GM19397 (cell line): ENCODE results near the gene PRKCE.
A peak's percentile ranks its signal among the peaks of the same experiment; 100 is the strongest.

Source experiments
- ATAC-seq: cut with Tn5 transposase; IDR thresholded peaks from one replicate; pipeline ENCODE4 v1.9.1; 2021; ENCODE audit warnings: mild to moderate bottlenecking, moderate library complexity; ENCODE audit not compliant: unreplicated experiment

The PRKCE gene

DNA sequence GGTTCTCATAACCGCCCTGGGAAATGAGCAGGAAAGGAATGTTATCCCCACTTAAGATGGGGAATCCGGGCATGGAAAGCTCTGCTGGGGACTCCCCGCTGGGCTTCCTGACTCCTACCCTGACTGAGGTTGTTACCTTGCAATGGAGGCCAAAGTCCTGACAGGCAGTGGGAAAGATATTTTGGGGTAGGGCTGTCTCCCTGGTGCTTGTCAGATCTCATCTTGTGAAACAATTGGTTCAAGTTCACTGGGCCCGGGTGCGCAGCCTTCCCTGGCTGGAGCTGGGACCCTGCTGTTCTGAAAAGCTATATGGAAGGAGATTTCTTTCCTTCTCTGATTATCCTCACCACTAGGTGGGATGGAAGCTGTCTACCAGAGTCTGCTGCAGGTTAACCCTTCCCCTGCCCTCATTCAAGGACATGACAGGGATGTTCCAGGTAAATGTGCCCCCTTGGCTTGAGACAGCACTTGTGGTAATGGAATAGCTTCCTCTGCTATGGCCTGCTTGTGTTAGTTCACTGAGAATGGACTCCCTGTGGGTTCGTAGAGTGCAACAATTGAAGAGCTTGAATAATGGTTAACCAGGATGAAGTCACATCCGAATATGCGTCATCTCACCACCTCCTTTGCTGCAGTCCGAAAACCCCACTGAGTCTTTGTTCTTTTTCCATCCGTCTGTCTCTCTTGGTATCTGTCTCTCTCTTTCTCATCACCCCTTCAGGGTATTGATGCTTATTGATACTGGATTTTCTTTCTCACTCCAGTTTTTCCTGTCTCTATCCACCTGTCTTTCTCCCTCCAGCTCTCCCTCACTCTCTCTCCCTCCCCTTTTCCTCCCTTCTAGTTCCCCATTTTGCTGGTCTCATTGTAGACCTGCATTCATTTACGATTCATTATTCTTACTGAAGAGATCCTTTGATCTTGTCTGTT, 577.9 kb downstream of the PRKCE start:
- ATAC-seq = peak; percentile 60

DNA sequence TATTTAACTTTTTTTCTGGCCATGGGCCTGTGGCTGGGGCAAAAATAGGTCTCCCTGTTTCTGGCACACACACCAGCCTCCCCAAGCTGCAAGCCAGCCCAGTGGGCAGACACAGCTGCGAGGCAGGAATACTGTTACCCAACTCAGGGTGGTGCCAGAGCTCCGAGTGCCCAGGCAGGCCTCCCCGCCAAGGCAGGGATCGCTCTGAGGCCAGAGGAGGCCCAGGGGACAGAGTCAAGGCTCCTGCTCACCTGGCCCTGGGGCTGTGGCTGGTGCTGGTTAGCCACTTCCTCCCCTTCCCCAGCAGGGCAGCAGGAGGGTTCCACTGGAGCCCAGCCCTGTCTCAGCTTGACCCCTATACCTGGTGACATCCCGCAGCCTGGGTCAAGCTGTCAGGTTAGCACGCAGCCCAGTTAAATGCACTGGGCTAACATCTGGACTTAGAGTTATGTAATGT, 578.7 kb downstream of the PRKCE start:
- ATAC-seq = peak; percentile 67

DNA sequence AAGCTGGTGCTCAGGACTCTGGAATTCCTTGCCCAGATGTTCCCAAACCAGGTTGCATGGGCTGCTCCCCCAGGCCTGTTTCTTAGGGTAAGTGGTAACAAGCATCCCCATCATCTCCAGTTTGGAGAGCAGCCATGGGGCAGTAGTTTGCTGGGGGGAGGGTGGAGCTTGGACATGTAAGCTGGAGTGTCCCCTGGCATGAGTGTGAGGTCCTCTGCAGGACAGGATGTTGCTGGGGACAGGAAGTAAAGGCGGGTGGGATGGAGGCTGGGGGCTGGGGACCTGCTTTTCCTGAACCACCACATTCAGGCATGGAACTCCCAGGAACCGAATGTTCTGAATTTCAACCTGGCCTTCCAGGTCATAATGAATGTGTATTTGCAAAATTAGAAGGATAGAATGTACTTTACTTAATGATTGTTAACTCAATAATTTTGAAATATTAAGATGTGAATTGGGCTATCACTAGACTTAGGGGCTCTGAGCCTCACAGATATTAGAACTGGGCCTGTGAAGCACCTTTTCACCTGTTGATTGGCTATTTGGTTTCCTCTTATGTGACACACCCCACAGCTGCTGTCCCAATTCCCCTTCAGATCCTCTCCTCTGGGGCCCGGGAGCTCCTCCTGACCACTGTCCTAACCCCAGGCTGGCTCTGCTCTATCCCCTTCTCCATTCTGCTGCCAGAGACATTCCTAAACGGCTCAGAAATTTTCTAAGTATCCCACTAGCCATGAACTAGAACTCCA, 579.4 kb downstream of the PRKCE start:
- no peak for ATAC-seq

DNA sequence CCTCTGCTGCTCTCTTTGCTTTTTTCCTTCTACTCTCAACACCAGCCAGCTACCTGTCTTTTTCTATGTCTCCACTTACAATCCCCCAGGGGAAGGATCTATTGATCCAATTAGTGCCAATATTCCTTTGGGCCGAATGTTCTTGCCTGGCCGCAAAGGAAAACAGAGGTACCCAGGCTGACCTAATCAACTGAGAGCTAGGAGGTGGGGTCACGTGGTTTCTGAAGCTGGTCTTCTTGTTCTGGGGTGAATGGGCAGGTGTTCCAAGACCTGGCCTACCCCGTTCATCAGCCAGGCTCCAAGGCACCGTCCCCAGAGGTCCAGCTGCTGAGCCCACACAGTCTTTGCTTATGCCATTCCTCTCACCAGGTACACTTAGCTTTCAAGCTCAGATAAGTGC, 580.2 kb downstream of the PRKCE start:
- ATAC-seq = no peak

DNA sequence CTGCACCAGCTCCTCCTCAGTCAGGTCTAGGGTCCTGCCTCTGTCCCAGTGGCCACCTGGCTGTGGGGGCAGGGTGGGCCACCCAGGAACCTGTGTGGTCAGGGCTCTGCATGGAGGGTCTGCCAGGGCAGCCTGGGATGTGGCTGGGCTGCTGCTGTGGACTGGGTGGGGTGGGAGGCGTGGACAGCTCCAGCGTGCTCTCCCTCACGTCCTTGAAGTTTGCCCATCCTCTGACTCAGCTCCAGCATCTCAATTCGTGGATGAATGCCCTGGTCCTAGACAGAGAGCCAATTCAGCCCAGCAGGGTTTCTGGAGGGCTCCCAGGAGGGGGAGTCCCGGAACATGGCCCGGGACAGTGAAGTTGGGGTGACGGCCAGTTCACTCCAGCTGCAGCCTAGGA, 581.4 kb downstream of the PRKCE start:
- no peak for ATAC-seq

DNA sequence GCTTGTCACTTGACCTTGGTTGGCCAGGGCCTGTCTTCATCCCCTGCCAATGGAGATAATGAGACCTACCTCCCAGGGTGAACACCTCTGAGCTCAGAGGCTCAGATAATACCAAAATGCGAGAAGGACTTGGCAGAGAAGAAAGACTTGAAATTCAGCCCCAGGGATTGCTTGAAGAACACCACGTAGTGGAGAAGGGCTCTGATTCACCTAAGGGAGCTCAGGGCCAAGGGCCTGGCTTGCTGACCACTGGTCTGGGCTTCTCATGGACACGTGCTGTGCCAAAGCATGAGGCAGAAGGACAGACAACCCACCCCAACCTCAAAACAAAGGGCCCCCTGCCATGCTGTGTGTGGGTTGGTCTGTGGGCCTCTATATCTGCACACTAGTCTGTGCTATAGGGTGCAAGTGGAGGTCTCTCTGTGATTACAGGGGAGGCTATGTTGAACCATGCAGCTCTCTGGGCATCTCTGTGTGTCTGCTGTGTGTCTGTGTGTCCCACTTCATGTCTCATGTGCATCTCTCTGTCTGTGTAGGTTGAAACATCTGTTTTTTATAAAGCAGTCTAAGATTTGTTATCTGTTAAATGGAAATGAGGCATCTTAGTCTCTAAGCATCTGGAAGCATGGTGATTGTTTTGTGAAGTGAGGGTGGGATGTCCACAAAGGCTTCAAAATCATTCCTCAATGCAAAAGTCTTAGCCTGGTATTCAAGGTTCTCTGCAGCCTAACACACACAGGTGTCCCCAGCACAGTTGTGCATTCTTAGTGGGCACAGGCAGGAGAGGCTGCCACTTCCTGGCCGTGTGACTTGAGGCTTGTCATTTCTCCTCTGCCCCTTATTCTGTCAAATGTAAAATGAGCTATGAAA, 584.8 kb downstream of the PRKCE start:
- ATAC-seq = no peak

DNA sequence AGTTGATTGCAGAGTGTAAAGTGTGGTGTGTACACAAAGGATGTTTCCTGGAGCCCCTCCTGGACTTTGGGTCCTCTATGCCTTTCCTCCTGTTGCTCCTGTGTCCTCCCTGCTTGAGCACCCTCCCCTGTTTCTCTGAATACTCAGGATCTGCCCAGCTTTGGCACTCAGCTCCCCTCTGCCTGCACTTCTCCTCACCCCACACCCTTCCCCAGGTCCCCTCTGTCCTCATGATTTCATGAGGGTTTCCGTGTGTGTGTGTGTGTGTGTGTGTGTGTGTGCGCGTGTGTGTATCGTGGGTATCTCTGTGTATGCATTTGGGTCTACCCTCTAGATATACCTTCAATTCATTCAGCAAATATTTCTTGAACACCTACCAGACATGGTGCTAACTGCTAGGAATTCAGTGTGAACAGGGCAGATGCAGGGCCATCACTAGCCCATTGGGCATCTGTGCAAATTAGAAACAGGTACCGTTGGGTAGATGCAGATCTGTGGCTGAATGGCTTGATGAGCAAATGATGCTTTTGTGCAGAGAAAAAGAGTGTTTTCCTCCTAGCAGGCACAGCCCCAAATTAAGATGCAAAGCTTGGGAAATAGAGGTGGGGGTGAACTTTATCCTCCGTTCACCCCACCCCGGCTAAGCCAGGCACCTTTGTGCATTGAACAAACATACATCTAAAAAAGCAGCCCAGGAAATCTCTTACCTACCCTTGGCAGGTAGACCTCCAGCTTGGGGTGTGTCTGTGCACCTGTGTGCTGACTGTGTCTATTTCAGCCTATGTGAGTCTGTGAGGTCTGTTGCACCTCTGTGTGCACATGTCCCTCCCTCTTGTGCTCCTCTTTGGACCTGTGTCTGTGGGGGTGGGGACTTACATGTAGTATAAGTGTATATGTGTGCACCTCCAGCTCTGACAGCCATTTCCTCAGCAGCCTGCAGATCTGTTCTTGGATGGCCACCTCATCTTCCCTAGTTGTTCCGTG, 585.7 kb downstream of the PRKCE start:
- ATAC-seq = no peak
